ENCODE measurements around the gene OR13C9. TPM values are rescaled to one million over a fixed set of nuclear protein-coding genes. Genes with fewer than 3 reads are reported as not detected.
A peak's percentile ranks its signal among the peaks of the same experiment; 100 is the strongest.
"Not testable (repeated sequence)": the region's sequence is repeated elsewhere in the genome, so short reads cannot be mapped to it uniquely, and the experiment has no call there.

The OR13C9 gene
- total RNA-seq: not detected
- not detected for polyA plus RNA-seq
- long read RNA-seq, donor 1: 0 reads
- long read RNA-seq, donor 2: 0 reads
- long read RNA-seq, donor 3: 0 reads

- WGBS, 3 donors: 57 to 73% (median 72%) methylated on average over 2 of the region's 2 CpGs
- H3K9me3 ChIP-seq: no peaks in the 10 kb centered on the region
- H3K27me3 ChIP-seq: no peaks in the 10 kb centered on the region
- no peaks in the 10 kb centered on the region for H3K4me1 ChIP-seq (ENCODE audit: insufficient read depth)
- intact Hi-C loops (cut with DNase I): no loop called here
- no peak within 1 kb of the TSS for H3K27ac ChIP-seq
- no peak for TF ChIP-seq CTCF (IDR thresholded peaks at IDR 0.05)
- TF ChIP-seq EP300 (IDR thresholded peaks at IDR 0.05): no peak
- TF ChIP-seq POLR2A (IDR thresholded peaks at IDR 0.05): no peak
- H3K4me3 ChIP-seq: no peak within 1 kb of the TSS
- no peaks in the 10 kb centered on the region for H3K36me3 ChIP-seq
- DNase-seq: no peak
Observed at GRCh38 chr9:104618104-104618503, at the start of gene OR13C9. TSS of gene OR13C9 (minus strand) at chr9:104618204. CDS start at chr9:104618204, 0 bp downstream.

GRCh38 chr9:104658496-104659195, 40.6 kb upstream of the OR13C9 start:
- no peak overlapping the region for H3K27ac ChIP-seq
- no peak overlapping the region for H3K4me3 ChIP-seq
- H3K27me3 ChIP-seq: no peaks in the 10 kb centered on the region
- DNase-seq: no peak
- intact Hi-C loops (cut with DNase I): no loop called here
- 19 to 45% (median 30%) methylated on average over 2 of the region's 2 CpGs for WGBS, 3 donors
- H3K4me1 ChIP-seq (ENCODE audit: insufficient read depth): no peaks in the 10 kb centered on the region
- no peak for TF ChIP-seq CTCF (IDR thresholded peaks at IDR 0.05)
- no peak for TF ChIP-seq POLR2A (IDR thresholded peaks at IDR 0.05)
- TF ChIP-seq EP300 (IDR thresholded peaks at IDR 0.05): no peak
- no peaks in the 10 kb centered on the region for H3K36me3 ChIP-seq
- H3K9me3 ChIP-seq: no peaks in the 10 kb centered on the region

GRCh38 chr9:104635456-104635855, 17.5 kb upstream of the OR13C9 start:
- no peaks in the 10 kb centered on the region for H3K36me3 ChIP-seq
- TF ChIP-seq CTCF (IDR thresholded peaks at IDR 0.05) (no peak), POLR2A (IDR thresholded peaks at IDR 0.05) (no peak), EP300 (IDR thresholded peaks at IDR 0.05) (no peak)
- no peak for DNase-seq

GRCh38 chr9:104633976-104634520, 16.0 kb upstream of the OR13C9 start:
- peak in 1 of 5 donors; percentile 7 for DNase-seq
- intact Hi-C loops (cut with DNase I): no loop called here
- Histone ChIP-seq H3K9me3 (no peaks in the 10 kb centered on the region), H3K4me3 (no peak overlapping the region), H3K4me1 (ENCODE audit: insufficient read depth) (no peaks in the 10 kb centered on the region), H3K27ac (no peak overlapping the region), H3K36me3 (no peaks in the 10 kb centered on the region), H3K27me3 (no peaks in the 10 kb centered on the region)
- WGBS, 3 donors: 93 to 96% (median 96%) methylated on average over 30 of the region's 30 CpGs
- no peak for TF ChIP-seq CTCF (IDR thresholded peaks at IDR 0.05)

More at GRCh38 chr9:104635456-104635855, 17.5 kb upstream of the OR13C9 start:
- Histone ChIP-seq H3K27ac (no peak overlapping the region), H3K4me3 (no peak overlapping the region), H3K4me1 (ENCODE audit: insufficient read depth) (no peaks in the 10 kb centered on the region), H3K9me3 (no peaks in the 10 kb centered on the region), H3K27me3 (no peaks in the 10 kb centered on the region)
- intact Hi-C loops (cut with DNase I): no loop called here

GRCh38 chr9:104625964-104626363, 8.0 kb upstream of the OR13C9 start:
- H3K9me3 ChIP-seq; DNase-seq; H3K27ac ChIP-seq; H3K27me3 ChIP-seq; H3K4me3 ChIP-seq; H3K4me1 ChIP-seq (ENCODE audit: insufficient read depth); intact Hi-C loops (cut with DNase I); H3K36me3 ChIP-seq: not testable (repeated sequence)

Measured in ovary (tissue), 10 donors.